Fibroblast of villous mesenchyme (primary cell): Measurements from ENCODE around the gene INAVA. TPM values are rescaled to one million over a fixed set of nuclear protein-coding genes. Genes with fewer than 3 reads are reported as not detected.

Source experiments
- DNase-seq: peaks from one replicate; pipeline ENCODE4 v3.0.0-alpha.2; 2010; ENCODE audit warnings: low read depth
- H3K4me3 ChIP-seq: 2 replicates; pipeline ENCODE4 v1.5.1; 2011; ENCODE audit warnings: low read depth, mild to moderate bottlenecking, low read length
- total RNA-seq: library from RNA; depleted of rRNA; stranded (reverse); fragments of >200 nt; gene quantifications from 2 replicates; pipeline ENCODE4 v1.2.3, GENCODE V29; 2012
- TF ChIP-seq, protein P1 (sequence below): IDR thresholded peaks from 2 replicates; pipeline ENCODE4 v1.5.1; 2012; ENCODE audit warnings: low read depth, mild to moderate bottlenecking, low read length; ENCODE audit not compliant: insufficient read depth

INAVA gene
- total RNA-seq, 1 donor = not detected

DNA sequence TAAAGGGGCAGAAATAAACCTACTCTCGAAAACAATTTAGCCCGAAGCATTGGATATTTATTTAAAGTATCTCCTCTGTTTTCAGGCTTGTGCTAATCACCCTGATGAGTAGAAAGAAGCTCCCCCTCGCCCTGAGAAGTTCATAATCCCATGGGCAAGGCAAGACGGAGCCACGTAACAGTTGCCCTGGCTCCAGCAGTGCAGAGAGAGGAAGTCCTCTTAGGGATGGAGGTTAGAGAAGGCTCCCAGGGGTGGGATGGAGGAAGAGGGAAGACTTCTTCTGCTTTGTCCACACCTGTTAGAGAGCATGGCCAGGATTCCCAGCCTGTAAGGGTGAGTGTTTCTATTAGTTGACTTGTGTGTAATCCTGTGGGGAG lies 25.3 kb upstream of the INAVA start:
- TF ChIP-seq, protein P1, sequence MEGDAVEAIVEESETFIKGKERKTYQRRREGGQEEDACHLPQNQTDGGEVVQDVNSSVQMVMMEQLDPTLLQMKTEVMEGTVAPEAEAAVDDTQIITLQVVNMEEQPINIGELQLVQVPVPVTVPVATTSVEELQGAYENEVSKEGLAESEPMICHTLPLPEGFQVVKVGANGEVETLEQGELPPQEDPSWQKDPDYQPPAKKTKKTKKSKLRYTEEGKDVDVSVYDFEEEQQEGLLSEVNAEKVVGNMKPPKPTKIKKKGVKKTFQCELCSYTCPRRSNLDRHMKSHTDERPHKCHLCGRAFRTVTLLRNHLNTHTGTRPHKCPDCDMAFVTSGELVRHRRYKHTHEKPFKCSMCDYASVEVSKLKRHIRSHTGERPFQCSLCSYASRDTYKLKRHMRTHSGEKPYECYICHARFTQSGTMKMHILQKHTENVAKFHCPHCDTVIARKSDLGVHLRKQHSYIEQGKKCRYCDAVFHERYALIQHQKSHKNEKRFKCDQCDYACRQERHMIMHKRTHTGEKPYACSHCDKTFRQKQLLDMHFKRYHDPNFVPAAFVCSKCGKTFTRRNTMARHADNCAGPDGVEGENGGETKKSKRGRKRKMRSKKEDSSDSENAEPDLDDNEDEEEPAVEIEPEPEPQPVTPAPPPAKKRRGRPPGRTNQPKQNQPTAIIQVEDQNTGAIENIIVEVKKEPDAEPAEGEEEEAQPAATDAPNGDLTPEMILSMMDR = no peak
- H3K4me3 ChIP-seq = no peak overlapping the region
- no peak for DNase-seq

DNA sequence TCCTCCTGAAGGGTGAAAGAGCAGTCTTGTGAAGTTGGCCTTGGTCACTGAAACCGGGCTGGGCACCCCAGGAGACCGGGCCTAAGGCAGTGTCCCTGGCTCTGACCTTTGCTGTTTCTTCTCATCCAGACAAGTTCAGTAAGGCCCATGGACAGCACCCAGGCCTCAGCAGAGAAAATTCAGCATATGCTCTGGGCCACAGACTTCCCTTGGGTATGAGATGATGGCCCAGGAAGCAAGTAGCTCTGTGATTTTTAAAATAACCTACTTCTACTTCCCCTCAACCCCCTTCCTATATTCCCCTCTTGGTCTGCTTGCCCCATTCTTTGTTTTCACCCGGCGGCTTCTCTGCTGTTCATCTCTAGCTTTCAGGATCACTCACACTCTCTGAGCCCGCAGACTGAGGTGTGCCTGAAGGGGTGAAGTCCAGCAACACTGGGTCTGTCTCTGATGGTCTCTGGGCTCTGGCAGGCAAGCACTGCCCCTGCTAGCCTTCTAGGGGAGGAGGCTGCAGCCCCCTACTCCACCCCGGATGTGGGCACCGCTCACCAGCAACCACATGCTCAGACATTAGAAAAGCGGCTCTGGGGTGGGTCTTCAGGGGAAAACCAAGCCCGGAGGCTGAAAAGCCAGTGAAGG lies 24.8 kb upstream of the INAVA start:
- DNase-seq = no peak
- H3K4me3 ChIP-seq = no peak overlapping the region
- TF ChIP-seq, protein P1 = no peak

DNA sequence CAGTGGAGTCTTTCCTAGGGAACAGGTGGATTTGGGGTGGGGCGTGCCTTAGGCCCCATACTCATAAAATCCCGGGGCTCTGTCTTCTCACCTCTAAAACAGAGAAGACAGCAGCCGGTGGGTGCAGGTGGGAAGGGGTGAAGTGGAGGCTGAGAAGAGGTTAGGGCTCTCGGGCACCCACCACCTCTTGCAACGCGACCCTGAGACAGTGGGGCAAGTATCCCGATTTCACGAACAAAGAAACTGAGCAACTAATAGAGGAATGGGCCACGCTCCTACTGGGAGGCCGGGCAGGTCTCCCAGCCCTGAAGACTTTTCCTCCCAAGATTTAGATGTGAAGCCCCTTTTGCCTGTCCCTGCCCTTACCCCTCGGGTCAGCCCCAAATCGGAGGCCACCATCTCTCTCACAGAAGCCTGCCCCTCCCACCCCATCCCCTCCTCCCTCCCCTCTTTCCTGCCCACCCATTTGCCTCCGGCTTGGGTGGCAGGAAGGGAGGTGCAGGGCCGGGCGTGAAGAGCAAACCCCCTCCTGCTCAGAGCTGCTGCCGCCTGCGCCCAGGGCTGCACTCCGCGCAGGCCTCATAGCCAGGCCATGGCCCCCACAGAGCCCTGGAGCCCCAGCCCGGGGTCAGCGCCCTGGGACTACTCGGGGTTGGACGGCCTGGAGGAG lies 22.1 kb upstream of the INAVA start, which contains the start of gene GPR25:
TSS of gene GPR25 (plus strand) at position 536 of the 670 bp plus-strand sequence. CDS start at position 593, 57 bp downstream.
- DNase-seq = no peak
- TF ChIP-seq, protein P1 = no peak
- no peak within 1 kb of the TSS for H3K4me3 ChIP-seq

DNA sequence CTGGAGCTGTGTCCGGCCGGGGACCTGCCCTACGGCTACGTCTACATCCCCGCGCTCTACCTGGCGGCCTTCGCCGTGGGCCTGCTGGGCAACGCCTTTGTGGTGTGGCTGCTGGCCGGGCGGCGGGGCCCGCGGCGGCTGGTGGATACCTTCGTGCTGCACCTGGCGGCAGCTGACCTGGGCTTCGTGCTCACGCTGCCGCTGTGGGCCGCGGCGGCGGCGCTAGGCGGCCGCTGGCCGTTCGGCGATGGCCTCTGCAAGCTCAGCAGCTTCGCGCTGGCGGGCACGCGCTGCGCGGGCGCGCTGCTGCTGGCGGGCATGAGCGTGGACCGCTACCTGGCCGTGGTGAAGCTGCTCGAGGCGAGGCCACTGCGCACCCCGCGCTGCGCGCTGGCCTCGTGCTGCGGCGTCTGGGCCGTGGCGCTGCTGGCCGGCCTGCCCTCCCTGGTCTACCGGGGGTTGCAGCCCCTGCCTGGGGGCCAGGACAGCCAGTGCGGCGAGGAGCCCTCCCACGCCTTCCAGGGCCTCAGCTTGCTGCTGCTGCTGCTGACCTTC lies 21.5 kb upstream of the INAVA start:
- TF ChIP-seq, protein P1 = no peak
- no peak overlapping the region for H3K4me3 ChIP-seq
- no peak for DNase-seq

DNA sequence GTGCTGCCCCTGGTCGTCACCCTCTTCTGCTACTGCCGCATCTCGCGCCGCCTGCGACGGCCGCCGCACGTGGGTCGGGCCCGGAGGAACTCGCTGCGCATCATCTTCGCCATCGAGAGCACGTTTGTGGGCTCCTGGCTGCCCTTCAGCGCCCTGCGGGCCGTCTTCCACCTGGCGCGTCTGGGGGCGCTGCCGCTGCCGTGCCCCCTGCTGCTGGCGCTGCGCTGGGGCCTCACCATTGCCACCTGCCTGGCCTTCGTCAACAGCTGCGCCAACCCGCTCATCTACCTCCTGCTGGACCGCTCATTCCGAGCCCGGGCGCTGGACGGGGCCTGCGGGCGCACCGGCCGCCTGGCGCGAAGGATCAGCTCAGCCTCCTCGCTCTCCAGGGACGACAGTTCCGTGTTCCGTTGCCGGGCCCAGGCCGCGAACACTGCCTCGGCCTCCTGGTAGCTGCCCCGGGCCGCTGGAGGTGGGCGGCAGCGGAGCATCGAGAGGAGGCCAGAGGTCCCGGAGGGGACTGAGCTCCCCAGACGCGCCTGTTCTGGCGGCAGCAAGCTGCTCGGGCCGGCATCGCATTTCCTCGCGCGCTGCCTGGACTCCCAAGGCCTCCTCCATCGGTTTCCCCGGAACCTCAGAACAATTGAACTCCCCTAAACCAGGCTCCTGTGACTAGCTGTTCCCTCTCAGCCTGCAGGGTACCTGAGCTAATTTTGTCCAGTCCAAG lies 20.9 kb upstream of the INAVA start:
- H3K4me3 ChIP-seq = no peak overlapping the region
- DNase-seq = no peak
- TF ChIP-seq, protein P1 = no peak

DNA sequence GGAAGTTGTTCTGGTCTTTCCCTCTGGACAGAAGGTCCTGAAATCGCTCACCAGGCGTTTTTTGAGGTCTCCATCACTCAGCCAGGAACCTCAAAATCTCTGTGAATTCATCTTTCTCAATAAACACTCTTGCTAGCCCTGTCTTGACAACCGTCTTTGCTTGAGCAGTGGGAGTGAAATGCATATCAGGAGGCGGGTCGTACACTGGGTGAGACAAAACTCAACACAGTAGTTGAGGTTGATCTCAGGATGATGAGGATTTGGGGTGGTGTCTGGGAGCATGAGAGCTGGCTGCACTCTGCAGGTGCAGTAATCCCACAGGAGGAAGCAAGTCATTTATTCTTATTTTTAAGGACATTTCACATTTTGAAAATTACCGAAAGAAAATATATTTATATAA lies 20.0 kb upstream of the INAVA start:
- TF ChIP-seq, protein P1 = no peak

More for the DNA sequence above, 20.0 kb upstream of the INAVA start:
- no peak overlapping the region for H3K4me3 ChIP-seq
- DNase-seq = no peak
